K562 (cell line): ENCODE measurements around the gene DIMT1. TPM values are rescaled to one million over a fixed set of nuclear protein-coding genes. Genes with fewer than 3 reads are reported as not detected.

ENCODE experiments used
- CBFA2T2 ChIP-seq: fragments of 450-650 bp; conservative IDR thresholded peaks from 2 replicates; pipeline ENCODE4 v1.6.1; 2017; ENCODE audit warnings: mild to moderate bottlenecking
- CBFA2T3 ChIP-seq: fragments of 450-650 bp; IDR thresholded peaks from 2 replicates; pipeline ENCODE4 v1.6.1; 2017
- DEAF1 ChIP-seq: fragments of 450-650 bp; formaldehyde crosslinking; IDR thresholded peaks from 2 replicates; pipeline ENCODE4 v1.4.0; 2020; ENCODE audit warnings: mild to moderate bottlenecking, moderate library complexity
- HMG20B ChIP-seq: fragments of 250-450 bp; sonication (Bioruptor Pico); IDR thresholded peaks from 2 replicates; pipeline ENCODE4 v1.5.0; 2021; ENCODE audit warnings: mild to moderate bottlenecking
- NCOR1 ChIP-seq: fragments of 450-650 bp; IDR thresholded peaks from 2 replicates; pipeline ENCODE4 v1.6.1; 2016; ENCODE audit warnings: mild to moderate bottlenecking, moderate library complexity
- POU5F1 ChIP-seq: fragments of 150-350 bp; IDR thresholded peaks from 2 replicates; pipeline ENCODE4 v1.6.1; 2014; ENCODE audit warnings: borderline replicate concordance, low read length, low read depth, mild to moderate bottlenecking; ENCODE audit not compliant: partially characterized antibody
- RCOR1 ChIP-seq, 2 experiments: IDR thresholded peaks; 2 replicates each; pipeline ENCODE4 v1.6.1; 2012; ENCODE audit warnings: low read depth in 2 of 2, low read length in 2 of 2, borderline replicate concordance in 1 of 2, improper control_type of control experiment in 1 of 2
- TAL1 ChIP-seq: fragments of 450-650 bp; IDR thresholded peaks from 2 replicates; pipeline ENCODE4 v1.6.1; 2016; ENCODE audit warnings: mild to moderate bottlenecking
- ZBTB17 ChIP-seq: fragments of 450-650 bp; formaldehyde crosslinking; IDR thresholded peaks from 2 replicates; pipeline ENCODE4 v1.4.0; 2020; ENCODE audit warnings: mild to moderate bottlenecking
- ZC3H11A ChIP-seq: IDR thresholded peaks from 2 replicates; pipeline ENCODE4 v1.6.1; 2012; ENCODE audit warnings: low read depth, low read length, improper control_type of control experiment
- ZNF707 ChIP-seq: fragments of 250-450 bp; sonication (Bioruptor Pico); conservative IDR thresholded peaks from 2 replicates; pipeline ENCODE4 v1.8.0; 2022; ENCODE audit warnings: inconsistent platforms, mild to moderate bottlenecking, moderate library complexity
- polyA plus RNA-seq, 8 experiments: library from polyadenylated mRNA; depleted of rRNA in 4 of 8; stranded (reverse) in 5 of 8; unstranded in 3 of 8; fragments of >200 nt; fragmentation: Nextera tagmentation in 2 of 8; fragmentation: Illumina TruSeq in 1 of 8; extraction: Ambion mirVana in 2 of 8; extraction: Trizol in 1 of 8; gene quantifications; 2 replicates each; pipeline versions ENCODE4 v1.2.1 to v1.2.3, GENCODE V29; 2011 to 2014; ENCODE audit warnings: inconsistent platforms in 1 of 8, missing spikeins in 1 of 8
- total RNA-seq, 7 experiments: library from RNA; depleted of rRNA in 6 of 7; stranded (reverse); fragments of >200 nt in 6 of 7; fragmentation: Illumina TruSeq in 2 of 7; extraction: Trizol in 2 of 7; gene quantifications; 2 replicates each; pipeline versions ENCODE4 v1.2.1 to v1.2.3, GENCODE V29; 2011 to 2021; ENCODE audit warnings: low replicate concordance in 1 of 7
- TF ChIP-seq, protein P1 (sequence below): sonication (generic); IDR thresholded peaks from 2 replicates; pipeline ENCODE4 v1.6.1; 2016

Gene DIMT1
- total and polyA plus RNA-seq, 9 of the 15 experiments (the other 6 are each of a cell fraction or from before 2014, with no cell fraction given), result 28.9 to 85.3 (median 54.1) TPM

DNA sequence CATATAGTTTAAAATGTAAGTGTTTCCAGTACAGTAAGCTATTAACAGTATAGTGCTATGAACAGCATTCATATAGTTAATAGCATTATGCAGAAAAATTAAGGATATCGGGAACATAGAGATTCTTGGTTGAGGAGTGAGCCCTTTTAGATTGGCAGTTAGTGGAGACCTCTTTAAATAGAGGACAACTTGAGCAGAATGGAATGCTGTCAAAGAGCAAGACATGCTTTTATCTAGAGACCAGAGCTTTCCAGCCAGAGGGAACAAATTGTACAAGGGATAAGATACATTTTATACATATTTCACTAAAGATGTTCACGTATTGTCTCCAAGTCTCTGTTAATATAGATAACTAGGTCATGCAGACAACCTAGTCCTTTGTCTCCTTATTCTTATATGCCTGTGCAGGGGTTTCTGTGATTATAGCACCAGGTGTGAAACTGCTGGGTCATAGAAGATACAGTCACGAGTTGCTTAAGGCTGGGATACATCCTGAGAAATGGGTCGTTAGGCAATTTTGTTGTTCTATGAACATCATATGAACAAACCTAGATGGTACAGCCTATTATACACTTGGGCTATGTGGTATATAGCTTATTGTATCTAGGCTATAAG lies 14.9 kb upstream of the DIMT1 start (continued):
- TF ChIP-seq CBFA2T3 (peak; percentile 66), POU5F1 (no peak), CBFA2T2 (peak; percentile 52), ZBTB17 (0 out of 2 replicates have a peak, but pooled peaks have one; percentile 14), TAL1 (peak; percentile 38; the same call in 1 of the 2 replicates), NCOR1 (peak; percentile 41; the same call in 1 of the 2 replicates), DEAF1 (no peak), RCOR1 (IDR thresholded peaks at IDR 0.05; ENCODE audit: borderline replicate concordance in 1 of 2, low read depth in 2 of 2, low read length in 2 of 2) (0 out of 4 replicates have a peak, but pooled peaks of 1 of the 2 experiments have one; percentile 9), ZNF707 (CRISPR knock-in tag) (0 out of 2 replicates have a peak, but pooled peaks have one; percentile 7), ZC3H11A (no peak), HMG20B (CRISPR knock-in tag) (no peak)
- TF ChIP-seq, protein P1, sequence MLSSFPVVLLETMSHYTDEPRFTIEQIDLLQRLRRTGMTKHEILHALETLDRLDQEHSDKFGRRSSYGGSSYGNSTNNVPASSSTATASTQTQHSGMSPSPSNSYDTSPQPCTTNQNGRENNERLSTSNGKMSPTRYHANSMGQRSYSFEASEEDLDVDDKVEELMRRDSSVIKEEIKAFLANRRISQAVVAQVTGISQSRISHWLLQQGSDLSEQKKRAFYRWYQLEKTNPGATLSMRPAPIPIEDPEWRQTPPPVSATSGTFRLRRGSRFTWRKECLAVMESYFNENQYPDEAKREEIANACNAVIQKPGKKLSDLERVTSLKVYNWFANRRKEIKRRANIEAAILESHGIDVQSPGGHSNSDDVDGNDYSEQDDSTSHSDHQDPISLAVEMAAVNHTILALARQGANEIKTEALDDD, result peak; percentile 73
